Stimulated activated CD8-positive, alpha-beta memory T cell treated with anti-CD3 and anti-CD28 coated beads, Interleukin-7, amount 100 ng/mL, for 1 hour (primary cell): ENCODE results near the gene SPP2.

Source experiments
- DNase-seq, 2 donors: peaks; one replicate each; pipeline ENCODE4 v3.0.0-alpha.2; 2020; ENCODE audit warnings: low read depth in 2 of 2

SPP2 gene

GRCh38 chr2:234091883-234092282 lies 41.4 kb downstream of the SPP2 start:
- no peak for DNase-seq

GRCh38 chr2:234092344-234092743 lies 41.8 kb downstream of the SPP2 start:
- DNase-seq, result no peak

GRCh38 chr2:234095301-234095700 lies 44.8 kb downstream of the SPP2 start:
- no peak for DNase-seq

GRCh38 chr2:234096164-234096563 lies 45.7 kb downstream of the SPP2 start:
- no peak for DNase-seq

GRCh38 chr2:234098681-234099080 lies 48.2 kb downstream of the SPP2 start:
- DNase-seq, result no peak

GRCh38 chr2:234099266-234099665 lies 48.8 kb downstream of the SPP2 start:
- no peak for DNase-seq

- DNase-seq, result no peak
These were observed 50.2 kb downstream of the SPP2 start for GRCh38 chr2:234100686-234101085.

GRCh38 chr2:234102112-234102511 lies 51.6 kb downstream of the SPP2 start:
- DNase-seq, result no peak

GRCh38 chr2:234107861-234108260 lies 57.4 kb downstream of the SPP2 start:
- DNase-seq, result no peak

GRCh38 chr2:234109321-234109720 lies 58.8 kb downstream of the SPP2 start:
- DNase-seq, result no peak

GRCh38 chr2:234110219-234110618 lies 59.7 kb downstream of the SPP2 start:
- no peak for DNase-seq

GRCh38 chr2:234111523-234111922 lies 61.0 kb downstream of the SPP2 start:
- DNase-seq, result no peak

GRCh38 chr2:234116010-234116409 lies 65.5 kb downstream of the SPP2 start:
- no peak for DNase-seq

GRCh38 chr2:234121999-234122398 lies 71.5 kb downstream of the SPP2 start:
- no peak for DNase-seq

- no peak for DNase-seq
These were observed 75.1 kb downstream of the SPP2 start for GRCh38 chr2:234125451-234126145.

GRCh38 chr2:234126146-234126470 lies 75.6 kb downstream of the SPP2 start:
- no peak for DNase-seq
